Neural progenitor cell (in vitro differentiated cells): ENCODE results near the gene KIAA0930. TPM values are rescaled to one million over a fixed set of nuclear protein-coding genes. Genes with fewer than 3 reads are reported as not detected.

Experiments used
- DNase-seq: peaks from one replicate; pipeline ENCODE4 v3.0.0-alpha.2; 2016; ENCODE audit warnings: low spot score
- H2AFZ ChIP-seq: fragments of 200-600 bp; sonication (generic); replicated peaks from 2 replicates; pipeline ENCODE4 v1.6.1; 2016; ENCODE audit warnings: antibody characterized with exemption
- H3F3A ChIP-seq: fragments of 200-600 bp; sonication (generic); 2 replicates; pipeline ENCODE4 v1.6.1; 2016; ENCODE audit warnings: antibody characterized with exemption, low read depth
- H3K27ac ChIP-seq: fragments of 200-600 bp; sonication (generic); 2 replicates; pipeline ENCODE4 v1.5.1; 2016; ENCODE audit warnings: mild to moderate bottlenecking
- H3K27me3 ChIP-seq: fragments of 200-600 bp; sonication (generic); 2 replicates; pipeline ENCODE4 v1.6.1; 2016; ENCODE audit warnings: mild to moderate bottlenecking, moderate library complexity
- H3K36me3 ChIP-seq: fragments of 200-600 bp; sonication (generic); 2 replicates; pipeline ENCODE4 v1.5.1; 2016
- H3K4me1 ChIP-seq: fragments of 200-600 bp; sonication (generic); 2 replicates; pipeline ENCODE4 v1.6.1; 2016; ENCODE audit warnings: mixed run types
- H3K4me2 ChIP-seq: fragments of 200-600 bp; sonication (generic); 2 replicates; pipeline ENCODE4 v1.6.1; 2016
- H3K4me3 ChIP-seq: fragments of 200-600 bp; sonication (generic); 2 replicates; pipeline ENCODE4 v1.5.1; 2016
- H3K79me2 ChIP-seq: fragments of 200-600 bp; sonication (generic); 2 replicates; pipeline ENCODE4 v1.6.1; 2016; ENCODE audit warnings: low read depth
- H3K9ac ChIP-seq: fragments of 200-600 bp; sonication (generic); 2 replicates; pipeline ENCODE4 v1.6.1; 2016
- H3K9me3 ChIP-seq: fragments of 200-600 bp; sonication (generic); 2 replicates; pipeline ENCODE4 v1.5.1; 2016; ENCODE audit warnings: low read depth
- H4K20me1 ChIP-seq: fragments of 200-600 bp; sonication (generic); 2 replicates; pipeline ENCODE4 v1.6.1; 2016; ENCODE audit warnings: low read depth
- H3K27ac Mint-ChIP-seq: 3 replicates; pipeline ENCODE4 v1.8.0; 2021; ENCODE audit warnings: mixed read lengths
- H3K27me3 Mint-ChIP-seq: 2 replicates; pipeline ENCODE4 v1.8.0; 2022; ENCODE audit warnings: low read depth, mild to moderate bottlenecking, inconsistent platforms, moderate library complexity, mixed read lengths; ENCODE audit not compliant: insufficient read depth
- H3K36me3 Mint-ChIP-seq: 3 replicates; pipeline ENCODE4 v1.8.0; 2021; ENCODE audit warnings: mixed read lengths
- H3K4me1 Mint-ChIP-seq: 3 replicates; pipeline ENCODE4 v1.8.0; 2021; ENCODE audit warnings: mixed read lengths
- H3K4me3 Mint-ChIP-seq: 3 replicates; pipeline ENCODE4 v1.8.0; 2021; ENCODE audit warnings: mild to moderate bottlenecking, moderate library complexity, mixed read lengths
- H3K9me3 Mint-ChIP-seq: 3 replicates; pipeline ENCODE4 v1.8.0; 2020; ENCODE audit warnings: mixed read lengths
- CTCF ChIP-seq: fragments of 200-600 bp; sonication (generic); IDR thresholded peaks from 2 replicates; pipeline ENCODE4 v1.5.1; 2017; ENCODE audit warnings: antibody characterized with exemption, mild to moderate bottlenecking
- EZH2 ChIP-seq: fragments of 200-600 bp; sonication (generic); IDR thresholded peaks from 2 replicates; pipeline ENCODE4 v1.6.1; 2017; ENCODE audit warnings: antibody characterized with exemption, mild to moderate bottlenecking, moderate library complexity
- EZH2phosphoT487 ChIP-seq: fragments of 200-600 bp; sonication (generic); IDR thresholded peaks from 2 replicates; pipeline ENCODE4 v1.6.1; 2017; ENCODE audit warnings: antibody characterized with exemption
- total RNA-seq: library from RNA; depleted of rRNA; stranded (reverse); fragments of >200 nt; gene quantifications from 2 replicates; pipeline ENCODE4 v1.2.3, GENCODE V29; 2015; ENCODE audit warnings: low replicate concordance

Gene KIAA0930
- total RNA-seq, 1 donor from 2014 or later = 15.0 TPM

GRCh38 chr22:45163099-45163450 is 77.6 kb downstream of the KIAA0930 start:
- Histone ChIP-seq H3K27ac (no peak overlapping the region), H3K36me3 (peaks cover 4% of the 10 kb centered on the region), H3K27me3 (no peaks in the 10 kb centered on the region), H3K9ac (no peak overlapping the region), H3K9me3 (no peaks in the 10 kb centered on the region), H3K79me2 (peaks cover 85% of the 10 kb centered on the region), H3K4me1 (peaks cover 14% of the 10 kb centered on the region), H2AFZ (peak overlapping the region; percentile 81), H3F3A (peaks cover 15% of the 10 kb centered on the region), H3K4me3 (peak overlapping the region; percentile 99), H3K4me2 (peak overlapping the region; percentile 88), H4K20me1 (peaks cover 31% of the 10 kb centered on the region)
- TF ChIP-seq EZH2 = no peak
- TF ChIP-seq EZH2phosphoT487 = no peak
- TF ChIP-seq CTCF = no peak
- DNase-seq = peak; percentile 65
- Mint-ChIP-seq H3K9me3 (no peaks in the 10 kb centered on the region), H3K4me3 (peak overlapping the region; percentile 96), H3K4me1 (peaks cover 25% of the 10 kb centered on the region), H3K27ac (no peak overlapping the region), H3K27me3 (no peaks in the 10 kb centered on the region), H3K36me3 (peaks cover 3% of the 10 kb centered on the region)

GRCh38 chr22:45162531-45162930 is 78.2 kb downstream of the KIAA0930 start:
- H3K36me3 ChIP-seq = peaks cover 2% of the 10 kb centered on the region
- peak; percentile 4 for DNase-seq
- H2AFZ ChIP-seq = no peak overlapping the region
- no peaks in the 10 kb centered on the region for H3K9me3 ChIP-seq
- Mint-ChIP-seq H3K27me3 (no peaks in the 10 kb centered on the region), H3K9me3 (no peaks in the 10 kb centered on the region), H3K27ac (no peak overlapping the region), H3K36me3 (peaks cover 3% of the 10 kb centered on the region), H3K4me1 (peaks cover 25% of the 10 kb centered on the region), H3K4me3 (peak overlapping the region; percentile 96)
- H3K27ac ChIP-seq = no peak overlapping the region
- no peaks in the 10 kb centered on the region for H3K27me3 ChIP-seq
- H3K9ac ChIP-seq = no peak overlapping the region
- peaks cover 31% of the 10 kb centered on the region for H4K20me1 ChIP-seq
- TF ChIP-seq EZH2 (no peak), EZH2phosphoT487 (no peak), CTCF (no peak)
- peak overlapping the region; percentile 88 for H3K4me2 ChIP-seq
- peaks cover 15% of the 10 kb centered on the region for H3F3A ChIP-seq
- H3K4me3 ChIP-seq = peak overlapping the region; percentile 99
- H3K79me2 ChIP-seq = peaks cover 79% of the 10 kb centered on the region
- peaks cover 14% of the 10 kb centered on the region for H3K4me1 ChIP-seq

GRCh38 chr22:45159652-45160462 is 80.8 kb downstream of the KIAA0930 start:
- peaks cover 15% of the 10 kb centered on the region for H3K4me1 Mint-ChIP-seq
- peaks cover 3% of the 10 kb centered on the region for H3K36me3 Mint-ChIP-seq
- Histone ChIP-seq H3F3A (peaks cover 15% of the 10 kb centered on the region), H3K36me3 (no peaks in the 10 kb centered on the region), H3K27me3 (no peaks in the 10 kb centered on the region), H3K4me3 (no peak overlapping the region), H3K4me2 (no peak overlapping the region), H2AFZ (no peak overlapping the region), H3K79me2 (peaks cover 53% of the 10 kb centered on the region), H3K9me3 (no peaks in the 10 kb centered on the region), H4K20me1 (peaks cover 10% of the 10 kb centered on the region), H3K27ac (no peak overlapping the region), H3K4me1 (peaks cover 5% of the 10 kb centered on the region), H3K9ac (no peak overlapping the region)
- DNase-seq = peak; percentile 6
- no peak for TF ChIP-seq CTCF
- no peak for TF ChIP-seq EZH2phosphoT487
- no peak for TF ChIP-seq EZH2
- no peaks in the 10 kb centered on the region for H3K27me3 Mint-ChIP-seq
- no peaks in the 10 kb centered on the region for H3K9me3 Mint-ChIP-seq
- no peak overlapping the region for H3K27ac Mint-ChIP-seq
- no peak overlapping the region for H3K4me3 Mint-ChIP-seq
